Fibroblast of lung (primary cell): ENCODE results near the gene EIF1B. TPM values are rescaled to one million over a fixed set of nuclear protein-coding genes. Genes with fewer than 3 reads are reported as not detected.

Experiments used
- DNase-seq, 2 donors: peaks; one replicate each; pipeline versions ENCODE4 v3.0.0 to v3.0.0-alpha.2; 2010; ENCODE audit warnings: low read depth in 2 of 2
- H2AFZ ChIP-seq: 2 replicates; pipeline ENCODE4 v1.5.1; 2012; ENCODE audit warnings: low read length, control low read depth, inconsistent platforms
- H3K27ac ChIP-seq: 2 replicates; pipeline ENCODE4 v1.5.1; 2011; ENCODE audit warnings: low read length, control low read depth; ENCODE audit not compliant: insufficient read depth
- H3K27me3 ChIP-seq: 2 replicates; pipeline ENCODE4 v1.5.1; 2011; ENCODE audit warnings: mild to moderate bottlenecking, low read length; ENCODE audit not compliant: control insufficient read depth, insufficient read depth
- H3K36me3 ChIP-seq: 2 replicates; pipeline ENCODE4 v1.5.1; 2011; ENCODE audit warnings: low read length; ENCODE audit not compliant: control insufficient read depth, insufficient read depth
- H3K4me1 ChIP-seq: 2 replicates; pipeline ENCODE4 v1.5.1; 2011; ENCODE audit warnings: low read length; ENCODE audit not compliant: control insufficient read depth, insufficient read depth; ENCODE audit errors: extremely low read depth
- H3K4me2 ChIP-seq: 2 replicates; pipeline ENCODE4 v1.5.1; 2011; ENCODE audit warnings: low read length, control low read depth; ENCODE audit not compliant: insufficient read depth; ENCODE audit errors: extremely low read depth
- H3K4me3 ChIP-seq, 4 experiments: fragments of 200-600 bp in 1 of 4; sonication (generic) in 1 of 4; replicated peaks in 1 of 4; 2 replicates each; pipeline ENCODE4 v1.5.1; 2011 to 2016; ENCODE audit warnings: low read length in 4 of 4, low read depth in 3 of 4, mild to moderate bottlenecking in 3 of 4, control low read depth in 2 of 4, inconsistent platforms in 1 of 4, mixed read lengths in 1 of 4; ENCODE audit not compliant: insufficient read depth in 1 of 4; ENCODE audit errors: control extremely low read depth in 1 of 4
- H3K79me2 ChIP-seq: 2 replicates; pipeline ENCODE4 v1.5.1; 2012; ENCODE audit warnings: mild to moderate bottlenecking, low read length, inconsistent platforms; ENCODE audit not compliant: control insufficient read depth, insufficient read depth
- H3K9ac ChIP-seq: 2 replicates; pipeline ENCODE4 v1.5.1; 2011; ENCODE audit warnings: mild to moderate bottlenecking, low read length, control low read depth; ENCODE audit not compliant: insufficient read depth
- H3K9me3 ChIP-seq: 2 replicates; pipeline ENCODE4 v1.5.1; 2012; ENCODE audit warnings: low read depth, low read length; ENCODE audit not compliant: control insufficient read depth, insufficient read depth
- H4K20me1 ChIP-seq: 2 replicates; pipeline ENCODE4 v1.5.1; 2011; ENCODE audit warnings: low read length; ENCODE audit not compliant: control insufficient read depth, insufficient read depth; ENCODE audit errors: extremely low read depth
- CTCF ChIP-seq, 2 donors: IDR thresholded peaks in 1 of 2; conservative IDR thresholded peaks in 1 of 2; 1 replicate in 1 of 2; 2 replicates in 1 of 2; pipeline ENCODE4 v1.5.1; 2011 to 2012; ENCODE audit warnings: low read length in 2 of 2, control low read depth in 1 of 2, inconsistent platforms in 1 of 2, low read depth in 1 of 2, mild to moderate bottlenecking in 1 of 2
- EZH2 ChIP-seq: IDR thresholded peaks from 2 replicates; pipeline ENCODE4 v1.5.1; 2012; ENCODE audit warnings: low read length, control low read depth, mild to moderate bottlenecking; ENCODE audit errors: missing control alignments
- polyA plus RNA-seq, 2 donors: library from polyadenylated mRNA; depleted of rRNA in 1 of 2; stranded (reverse) in 1 of 2; unstranded in 1 of 2; fragments of >200 nt; gene quantifications; 2 replicates each; pipeline ENCODE4 v1.2.1, GENCODE V29; 2011 to 2012; ENCODE audit warnings: missing spikeins in 1 of 2
- total RNA-seq: library from RNA; depleted of rRNA; stranded (reverse); fragments of >200 nt; gene quantifications from 2 replicates; pipeline ENCODE4 v1.2.1, GENCODE V29; 2014

EIF1B gene
- total and polyA plus RNA-seq, 2 donors (not counting 1 experiment from before 2014, with no cell fraction given): 24.8 to 36.7 TPM

GRCh38 chr3:40339871-40340270 lies 30.4 kb downstream of the EIF1B start:
- no peaks in the 10 kb centered on the region for H3K9me3 ChIP-seq
- TF ChIP-seq CTCF (conservative IDR thresholded peaks at IDR 0.05 in 1 of 2, IDR thresholded peaks at IDR 0.05 in 1 of 2; ENCODE audit: low read depth in 1 of 2, low read length in 2 of 2): no peak
- H3K36me3 ChIP-seq: no peaks in the 10 kb centered on the region
- H3K27me3 ChIP-seq: no peaks in the 10 kb centered on the region
- H2AFZ ChIP-seq: no peak overlapping the region
- no peak overlapping the region for H3K27ac ChIP-seq
- no peak overlapping the region for H3K4me2 ChIP-seq
- H4K20me1 ChIP-seq: no peaks in the 10 kb centered on the region
- no peaks in the 10 kb centered on the region for H3K4me1 ChIP-seq
- H3K4me3 ChIP-seq: no peak overlapping the region
- H3K79me2 ChIP-seq: no peaks in the 10 kb centered on the region
- no peak overlapping the region for H3K9ac ChIP-seq
- no peak for DNase-seq

DNA sequence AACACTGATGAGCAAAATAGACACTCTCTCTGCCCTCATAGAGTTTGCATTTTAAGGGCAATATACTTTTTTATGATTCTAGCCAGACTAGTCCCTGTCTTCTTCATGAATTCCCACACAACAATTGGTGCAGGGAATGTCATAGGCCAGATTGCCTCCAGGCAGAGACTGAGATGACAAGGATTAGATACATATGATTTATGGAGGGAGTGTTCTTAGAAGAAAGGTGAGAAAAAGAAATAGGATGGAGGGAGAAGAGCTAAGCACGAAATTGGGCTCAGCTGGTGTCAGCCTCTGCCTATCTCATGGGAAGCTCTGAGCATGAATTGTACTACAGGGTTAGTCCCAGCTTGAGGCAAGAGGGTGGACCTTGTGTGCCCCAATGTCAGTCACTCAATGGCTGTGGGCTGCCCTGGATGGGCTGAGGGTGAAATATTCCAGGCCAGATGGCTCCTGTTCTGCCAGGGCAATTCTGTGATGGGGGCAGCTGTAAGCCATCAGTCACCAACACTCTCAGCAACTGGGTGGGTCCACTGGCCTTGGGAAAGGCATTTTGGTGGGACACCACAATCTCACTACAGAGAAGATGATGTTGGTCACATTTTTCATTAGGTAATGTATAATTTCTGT lies 31.1 kb downstream of the EIF1B start:
- Histone ChIP-seq H4K20me1 (no peaks in the 10 kb centered on the region), H3K79me2 (no peaks in the 10 kb centered on the region), H3K4me2 (no peak overlapping the region), H3K9me3 (no peaks in the 10 kb centered on the region), H2AFZ (no peak overlapping the region), H3K4me3 (no peak overlapping the region), H3K36me3 (no peaks in the 10 kb centered on the region), H3K27ac (no peak overlapping the region), H3K4me1 (no peaks in the 10 kb centered on the region), H3K9ac (no peak overlapping the region), H3K27me3 (no peaks in the 10 kb centered on the region)
- no peak for TF ChIP-seq EZH2
- TF ChIP-seq CTCF (conservative IDR thresholded peaks at IDR 0.05 in 1 of 2, IDR thresholded peaks at IDR 0.05 in 1 of 2; ENCODE audit: low read depth in 1 of 2, low read length in 2 of 2): no peak
- no peak for DNase-seq

- Histone ChIP-seq H4K20me1 (no peaks in the 10 kb centered on the region), H3K9me3 (no peaks in the 10 kb centered on the region), H3K27ac (no peak overlapping the region)
These were observed 32.2 kb downstream of the EIF1B start for GRCh38 chr3:40341671-40342070.

More at GRCh38 chr3:40341671-40342070, 32.2 kb downstream of the EIF1B start:
- H3K27me3 ChIP-seq: no peaks in the 10 kb centered on the region
- H3K4me1 ChIP-seq: no peaks in the 10 kb centered on the region
- no peak for DNase-seq
- H3K36me3 ChIP-seq: no peaks in the 10 kb centered on the region
- no peak overlapping the region for H3K4me3 ChIP-seq
- no peak overlapping the region for H3K9ac ChIP-seq
- H2AFZ ChIP-seq: no peak overlapping the region
- TF ChIP-seq CTCF (conservative IDR thresholded peaks at IDR 0.05 in 1 of 2, IDR thresholded peaks at IDR 0.05 in 1 of 2; ENCODE audit: low read depth in 1 of 2, low read length in 2 of 2) (no peak), EZH2 (no peak)
- no peak overlapping the region for H3K4me2 ChIP-seq
- no peaks in the 10 kb centered on the region for H3K79me2 ChIP-seq
